GM12875 (cell line): ENCODE measurements around the gene FMNL3.
A peak's percentile ranks its signal among the peaks of the same experiment; 100 is the strongest.

Experiments used
- H3K4me3 ChIP-seq: one replicate; pipeline ENCODE4 v1.5.1; 2011; ENCODE audit warnings: low read depth, low read length, control low read depth
- CTCF ChIP-seq: IDR thresholded peaks from 2 replicates; pipeline ENCODE4 v1.5.1; 2011; ENCODE audit warnings: low read depth, mild to moderate bottlenecking, control low read depth, inconsistent platforms, low read length, moderate library complexity, borderline replicate concordance; ENCODE audit not compliant: insufficient read depth

Gene FMNL3

GRCh38 chr12:49648712-49649003, 58.5 kb downstream of the FMNL3 start:
- TF ChIP-seq CTCF, result no peak
- no peak overlapping the region for H3K4me3 ChIP-seq

GRCh38 chr12:49647827-49648711, 59.1 kb downstream of the FMNL3 start:
- TF ChIP-seq CTCF, result no peak
- H3K4me3 ChIP-seq, result no peak overlapping the region

GRCh38 chr12:49646871-49647654, 60.1 kb downstream of the FMNL3 start:
- no peak overlapping the region for H3K4me3 ChIP-seq
- no peak for TF ChIP-seq CTCF

GRCh38 chr12:49646331-49646830, 60.8 kb downstream of the FMNL3 start:
- no peak overlapping the region for H3K4me3 ChIP-seq
- no peak for TF ChIP-seq CTCF

GRCh38 chr12:49645146-49646039, 61.8 kb downstream of the FMNL3 start:
- no peak for TF ChIP-seq CTCF
- no peak overlapping the region for H3K4me3 ChIP-seq

GRCh38 chr12:49644620-49644994, 62.6 kb downstream of the FMNL3 start:
- TF ChIP-seq CTCF, result peak; percentile 87
- no peak overlapping the region for H3K4me3 ChIP-seq
